Heart left ventricle (tissue), 16 donors: ENCODE data around the gene RAC3. TPM values are rescaled to one million over a fixed set of nuclear protein-coding genes. Genes with fewer than 3 reads are reported as not detected.

Experiments used
- ATAC-seq, 4 donors: fragments of 200-7000 bp; cut with Tn5 transposase; one replicate each; pipeline ENCODE4 v1.9.1; 2020 to 2022; ENCODE audit warnings: moderate library complexity in 4 of 4, mild to moderate bottlenecking in 3 of 4, moderate number of reproducible peaks in 1 of 4
- DNase-seq, 5 donors: peaks; one replicate each; pipeline ENCODE4 v3.0.0-alpha.2; 2020
- H3K27ac ChIP-seq, 12 donors: fragments of 200-600 bp; sonication (generic) in 4 of 12; one replicate each; pipeline versions ENCODE4 v1.5.0 to v1.8.0; 2016 to 2022; ENCODE audit warnings: mild to moderate bottlenecking in 2 of 12
- H3K27me3 ChIP-seq, 9 donors: fragments of 200-600 bp; sonication (generic) in 2 of 9; one replicate each; pipeline versions ENCODE4 v1.5.1 to v1.8.0; 2016 to 2022; ENCODE audit warnings: mild to moderate bottlenecking in 3 of 9
- H3K36me3 ChIP-seq, 9 donors: fragments of 200-600 bp; sonication (generic) in 2 of 9; one replicate each; pipeline versions ENCODE4 v1.5.0 to v1.8.0; 2018 to 2022; ENCODE audit warnings: mild to moderate bottlenecking in 2 of 9
- H3K4me1 ChIP-seq, 12 donors: fragments of 200-600 bp; sonication (generic) in 4 of 12; one replicate each; pipeline versions ENCODE4 v1.5.0 to v1.8.0; 2016 to 2022; ENCODE audit warnings: mild to moderate bottlenecking in 3 of 12
- H3K4me3 ChIP-seq, 12 donors: fragments of 200-600 bp; sonication (generic) in 4 of 12; one replicate each; pipeline versions ENCODE4 v1.5.0 to v1.8.0; 2017 to 2022; ENCODE audit warnings: mild to moderate bottlenecking in 9 of 12, moderate library complexity in 4 of 12
- H3K9me3 ChIP-seq, 12 donors: fragments of 200-600 bp; sonication (generic) in 4 of 12; one replicate each; pipeline versions ENCODE4 v1.5.0 to v1.8.0; 2016 to 2022; ENCODE audit warnings: mild to moderate bottlenecking in 1 of 12
- CTCF ChIP-seq, 12 donors: fragments of 200-600 bp; sonication (generic) in 4 of 12; IDR thresholded peaks; one replicate each; pipeline versions ENCODE4 v1.5.0 to v1.8.0; 2018 to 2022; ENCODE audit warnings: antibody characterized with exemption in 12 of 12, mild to moderate bottlenecking in 5 of 12
- POLR2A ChIP-seq, 2 donors: fragments of 450-650 bp; IDR thresholded peaks; one replicate each; pipeline ENCODE4 v1.6.1; 2017; ENCODE audit warnings: antibody characterized with exemption in 2 of 2, mild to moderate bottlenecking in 2 of 2, moderate library complexity in 2 of 2
- WGBS, 4 donors: extraction: QIAGEN DNeasy Blood & Tissue Kit in 2 of 4; methylation state at CpG; one replicate each; pipeline versions ENCODE4 v1.1.5 to v1.1.7; 2013 to 2018; 5-methylcytosine and 5-hydroxymethylcytosine counted together
- intact Hi-C, 10 donors: fragments of 100-400 bp; cut with DNase I; formaldehyde crosslinking; loops; one replicate each; pipeline versions ENCODE4 v1.11.1 to v1.14.2; 2022
- polyA plus RNA-seq, 2 donors: library from polyadenylated mRNA; stranded (reverse); fragments of 200-250 nt; gene quantifications; one replicate each; pipeline ENCODE4 v1.2.3, GENCODE V29; 2013
- total RNA-seq, 9 donors: library from RNA; depleted of rRNA in 2 of 9; stranded (reverse); fragments of >200 nt in 2 of 9; fragmentation: NEBNext Ultra II Directional in 3 of 9; extraction: Animal tissue kit (Norgen Biotek cat#: 25700) in 3 of 9; gene quantifications; one replicate each; pipeline versions ENCODE4 v1.1.0 to v1.2.4, GENCODE V29; 2016 to 2023
- donor health status: ischemic (EF 13 %, LVEDD 7.1; RV severe dilation, severe dysfunction).
- donor health status: healthy with polysubstance abuse.
- donor health status: DM: no; HTN: yes; CAD: no.
- donor health status: DM: no; HTN: no; CAD: no.
- donor health status: ischemic (EF 25% LVEDD 6.9; RV normal size, moderate dysfunction).
- donor health status: ischemic (EF 25% LVEDD 5.7; RV mildly dilated, moderate dysfunction).
- donor health status: healthy.
- donor health status: DM: yes; HTN: yes; CAD: no.
- donor health status: ischemic (EF 35%, LVEDD 5.7; RV mildly dilated, moderate dysfunction).
- donor health status: nonischemic (EF 11% LVEDD 7.7; RV severe dilation, severe dysfunction).
- donor health status: DM: yes; HTN: yes; CAD: no.
- donor health status: PGD.
- donor health status: ischemic (EF 29% LVEDD 5.4; RV normal size, mild dysfunction).
- donor health status: nonischemic (EF 23%, LVEDD 6.1; RV moderate dilation, normal function).

The RAC3 gene
- total and polyA plus RNA-seq, 11 donors, result 0.76 to 2.6 (median 1.5) TPM

GRCh38 chr17:82006468-82007227 is 24.8 kb upstream of the RAC3 start:
- Histone ChIP-seq H3K9me3 (no peaks in the 10 kb centered on the region), H3K36me3 (peaks cover 0 to 5% (median 0%) of the 10 kb centered on the region in 9 donors), H3K27me3 (no peaks in the 10 kb centered on the region), H3K27ac (peak overlapping the region in 3 of 12 donors; percentile 1 to 46 (median 24)), H3K4me3 (no peak overlapping the region), H3K4me1 (peaks cover 0 to 48% (median 21%) of the 10 kb centered on the region in 12 donors)
- DNase-seq, result peak in 3 of 5 donors; percentile 51 to 73 (median 55)
- intact Hi-C loops, result no loop called here
- TF ChIP-seq CTCF (IDR thresholded peaks at IDR 0.05), result no peak
- TF ChIP-seq POLR2A (IDR thresholded peaks at IDR 0.05), result no peak
- WGBS, 4 donors, result 57 to 61% (median 59%) methylated on average over 22 to 24 of the region's 24 CpGs
- ATAC-seq, result peak in 3 of 4 donors; percentile 36 to 53 (median 38)

GRCh38 chr17:82007228-82007494 is 24.3 kb upstream of the RAC3 start:
- no peak for TF ChIP-seq CTCF (IDR thresholded peaks at IDR 0.05)
- TF ChIP-seq POLR2A (IDR thresholded peaks at IDR 0.05), result no peak
- H3K4me3 ChIP-seq, result no peak overlapping the region
- ATAC-seq, result no peak
- H3K4me1 ChIP-seq, result peaks cover 0 to 48% (median 21%) of the 10 kb centered on the region in 12 donors
- peak overlapping the region in 1 of 12 donors; percentile 1 for H3K27ac ChIP-seq
- no peaks in the 10 kb centered on the region for H3K27me3 ChIP-seq
- intact Hi-C loops, result no loop called here
- no peak for DNase-seq
- H3K9me3 ChIP-seq, result no peaks in the 10 kb centered on the region
- WGBS, 4 donors, result 84 to 90% (median 88%) methylated on average over 5 to 6 of the region's 6 CpGs
- peaks cover 0 to 9% (median 0%) of the 10 kb centered on the region in 9 donors for H3K36me3 ChIP-seq

- H3K36me3 ChIP-seq, result peaks cover 0 to 9% (median 0%) of the 10 kb centered on the region in 9 donors
- no peaks in the 10 kb centered on the region for H3K27me3 ChIP-seq
- intact Hi-C loops, result no loop called here
- H3K4me3 ChIP-seq, result no peak overlapping the region
- H3K4me1 ChIP-seq, result peaks cover 0 to 53% (median 22%) of the 10 kb centered on the region in 12 donors
- ATAC-seq, result no peak
- no peak for DNase-seq
- TF ChIP-seq CTCF (IDR thresholded peaks at IDR 0.05) (no peak), POLR2A (IDR thresholded peaks at IDR 0.05) (no peak)
- no peaks in the 10 kb centered on the region for H3K9me3 ChIP-seq
- 71 to 81% (median 77%) methylated on average over 17 to 30 of the region's 30 CpGs for WGBS, 4 donors
- H3K27ac ChIP-seq, result no peak overlapping the region
These were observed 23.8 kb upstream of the RAC3 start for GRCh38 chr17:82007495-82008257.

GRCh38 chr17:82008258-82008940 is 23.1 kb upstream of the RAC3 start:
- intact Hi-C loops, result no loop called here
- Histone ChIP-seq H3K27me3 (no peaks in the 10 kb centered on the region), H3K36me3 (peaks cover 0 to 9% (median 0%) of the 10 kb centered on the region in 9 donors), H3K9me3 (no peaks in the 10 kb centered on the region), H3K4me1 (peaks cover 0 to 57% (median 22%) of the 10 kb centered on the region in 12 donors), H3K4me3 (no peak overlapping the region), H3K27ac (peak overlapping the region in 1 of 12 donors; percentile 44)
- DNase-seq, result no peak
- WGBS, 4 donors, result 86 to 90% (median 88%) methylated on average over 7 to 26 of the region's 26 CpGs
- no peak for TF ChIP-seq CTCF (IDR thresholded peaks at IDR 0.05)
- TF ChIP-seq POLR2A (IDR thresholded peaks at IDR 0.05), result no peak
- ATAC-seq, result no peak
